OCI-LY1 (cell line): ENCODE measurements around the gene USP5.
"Not testable (repeated sequence)": the region's sequence is repeated elsewhere in the genome, so short reads cannot be mapped to it uniquely, and the experiment has no call there.

ENCODE experiments used
- H2AFZ ChIP-seq: fragments of 200-600 bp; sonication (generic), shearing (Covaris generic); 2 replicates; pipeline ENCODE4 v1.6.0; 2014; ENCODE audit warnings: antibody characterized with exemption, mild to moderate bottlenecking, low read length
- H3F3A ChIP-seq: fragments of 200-600 bp; sonication (generic), shearing (Covaris generic); 2 replicates; pipeline ENCODE4 v1.6.0; 2014; ENCODE audit warnings: mild to moderate bottlenecking, antibody characterized with exemption, low read length, moderate library complexity; ENCODE audit not compliant: insufficient read depth
- H3K27ac ChIP-seq: fragments of 200-600 bp; sonication (generic); 2 replicates; pipeline ENCODE4 v1.5.1; 2014; ENCODE audit warnings: low read length, mixed run types, mild to moderate bottlenecking, low read depth; ENCODE audit not compliant: poor library complexity, severe bottlenecking
- H3K27me3 ChIP-seq: fragments of 200-600 bp; sonication (generic); 2 replicates; pipeline ENCODE4 v1.6.0; 2014; ENCODE audit warnings: antibody characterized with exemption, mild to moderate bottlenecking, low read length, moderate library complexity; ENCODE audit not compliant: insufficient read depth
- H3K36me3 ChIP-seq: fragments of 200-600 bp; sonication (generic); 2 replicates; pipeline ENCODE4 v1.6.1; 2014; ENCODE audit warnings: mild to moderate bottlenecking, antibody characterized with exemption, low read length, moderate library complexity, mixed read lengths; ENCODE audit not compliant: insufficient read depth
- H3K4me1 ChIP-seq: fragments of 200-600 bp; sonication (generic); 2 replicates; pipeline ENCODE4 v1.5.1; 2014; ENCODE audit warnings: mild to moderate bottlenecking, low read length, moderate library complexity; ENCODE audit not compliant: insufficient read depth, severe bottlenecking
- H3K4me2 ChIP-seq: fragments of 200-600 bp; sonication (generic), shearing (Covaris generic); 2 replicates; pipeline ENCODE4 v1.6.1; 2014; ENCODE audit warnings: low read length
- H3K4me3 ChIP-seq: fragments of 200-600 bp; sonication (generic); 2 replicates; pipeline ENCODE4 v1.5.1; 2014; ENCODE audit warnings: low read length, low read depth, mild to moderate bottlenecking, mixed read lengths; ENCODE audit not compliant: poor library complexity, severe bottlenecking
- H3K79me2 ChIP-seq: fragments of 200-600 bp; shearing (Covaris generic); 2 replicates; pipeline ENCODE4 v1.6.1; 2016; ENCODE audit warnings: mixed run types, low read length, mixed read lengths; ENCODE audit not compliant: insufficient read depth
- H3K9ac ChIP-seq: fragments of 200-600 bp; sonication (generic), shearing (Covaris generic); 2 replicates; pipeline ENCODE4 v1.6.1; 2014; ENCODE audit warnings: mild to moderate bottlenecking, low read length, mixed read lengths
- H3K9me2 ChIP-seq: fragments of 200-600 bp; sonication (generic), shearing (Covaris generic); 2 replicates; pipeline ENCODE4 v1.6.1; 2014; ENCODE audit warnings: low read depth, mild to moderate bottlenecking, low read length, mixed read lengths
- H3K9me3 ChIP-seq: fragments of 200-600 bp; shearing (Covaris generic); 2 replicates; pipeline ENCODE4 v1.6.1; 2014; ENCODE audit warnings: low read length, mixed read lengths
- H4K20me1 ChIP-seq: fragments of 200-600 bp; sonication (generic), shearing (Covaris generic); 2 replicates; pipeline ENCODE4 v1.6.0; 2016; ENCODE audit warnings: mild to moderate bottlenecking, low read length; ENCODE audit not compliant: insufficient read depth
- CTCF ChIP-seq: fragments of 200-600 bp; sonication (generic), shearing (Covaris generic); IDR thresholded peaks from 2 replicates; pipeline ENCODE4 v1.5.1; 2017; ENCODE audit warnings: mild to moderate bottlenecking, antibody characterized with exemption, low read length, moderate library complexity, mixed read lengths
- EZH2 ChIP-seq: fragments of 200-600 bp; sonication (generic), shearing (Covaris generic); IDR thresholded peaks from 2 replicates; pipeline ENCODE4 v1.8.0; 2017; ENCODE audit warnings: borderline replicate concordance, mixed run types, mild to moderate bottlenecking, antibody characterized with exemption, low read length, moderate library complexity, mixed read lengths

The USP5 gene

GRCh38 chr12:6905414-6906040, 53.6 kb downstream of the USP5 start:
- no peak overlapping the region for H3K27ac ChIP-seq
- H3K4me1 ChIP-seq = peaks cover 17% of the 10 kb centered on the region

GRCh38 chr12:6908141-6908540, 56.2 kb downstream of the USP5 start:
- not testable (repeated sequence) for H3K9ac ChIP-seq, H3K4me3 ChIP-seq, H4K20me1 ChIP-seq, H3K9me3 ChIP-seq, H3K36me3 ChIP-seq, H3K27me3 ChIP-seq, H3F3A ChIP-seq, H3K27ac ChIP-seq, H3K4me2 ChIP-seq, H3K9me2 ChIP-seq, H2AFZ ChIP-seq, H3K79me2 ChIP-seq
- H3K4me1 ChIP-seq = peaks cover 17% of the 10 kb centered on the region

More at GRCh38 chr12:6905414-6906040, 53.6 kb downstream of the USP5 start:
- Histone ChIP-seq H3K27me3 (no peaks in the 10 kb centered on the region), H3K36me3 (no peaks in the 10 kb centered on the region), H3K79me2 (no peaks in the 10 kb centered on the region), H3K9ac (peak overlapping the region; percentile 80), H3K4me3 (peak overlapping the region; percentile 82), H3K9me3 (no peaks in the 10 kb centered on the region), H3F3A (no peaks in the 10 kb centered on the region), H4K20me1 (no peaks in the 10 kb centered on the region), H3K4me2 (peak overlapping the region; percentile 98), H2AFZ (no peak overlapping the region), H3K9me2 (no peaks in the 10 kb centered on the region)
- TF ChIP-seq CTCF (no peak), EZH2 (no peak)

GRCh38 chr12:6909421-6910145, 57.6 kb downstream of the USP5 start:
- Histone ChIP-seq H3K4me2 (no peak overlapping the region), H3K36me3 (no peaks in the 10 kb centered on the region), H3F3A (no peaks in the 10 kb centered on the region), H3K9me2 (no peaks in the 10 kb centered on the region), H3K27me3 (0 out of 2 replicates have a peak, but pooled peaks cover 5% of the 10 kb centered on the region), H4K20me1 (no peaks in the 10 kb centered on the region), H3K4me3 (no peak overlapping the region), H2AFZ (no peak overlapping the region), H3K9me3 (no peaks in the 10 kb centered on the region), H3K9ac (no peak overlapping the region), H3K4me1 (peaks cover 13% of the 10 kb centered on the region), H3K79me2 (no peaks in the 10 kb centered on the region), H3K27ac (no peak overlapping the region)
- TF ChIP-seq CTCF (no peak), EZH2 (no peak)
